ENCODE measurements around the gene FCHSD2. TPM values are rescaled to one million over a fixed set of nuclear protein-coding genes. Genes with fewer than 3 reads are reported as not detected.
A peak's percentile ranks its signal among the peaks of the same experiment; 100 is the strongest.

FCHSD2 gene
- 59.0 TPM for total RNA-seq
- long read RNA-seq, transcript FCHSD2-204 (20 exons, 3,154 nt): major isoform, 40 of 89 reads
- long read RNA-seq, partial matches to known transcripts: 17 of 89 reads
- long read RNA-seq, other reads (novel, unspliced or antisense): 32 of 89 reads

- Histone ChIP-seq H3K36me3 (peaks cover 4% of the 10 kb centered on the region), H3K27me3 (ENCODE audit: low read depth) (no peaks in the 10 kb centered on the region), H3K9me3 (no peaks in the 10 kb centered on the region), H3K4me3 (peak within 1 kb of the TSS; percentile 94), H3K27ac (peak within 1 kb of the TSS; percentile 91), H3K4me1 (peaks cover 39% of the 10 kb centered on the region)
- TF ChIP-seq CTCF (IDR thresholded peaks at IDR 0.05): no peak
- ATAC-seq: no peak
- intact Hi-C loops (cut with DNase I): no loop called here
- no peak for DNase-seq
Observed at GRCh38 chr11:73142128-73142377, at the start of gene FCHSD2. Gene FCHSD2 (minus strand): TSS chr11:73142318. CDS start chr11:73141877, 441 bp downstream.

- DNase-seq (no peak), ATAC-seq (no peak)
- Histone ChIP-seq H3K27me3 (ENCODE audit: low read depth) (no peaks in the 10 kb centered on the region), H3K9me3 (no peaks in the 10 kb centered on the region), H3K4me3 (no peak overlapping the region), H3K36me3 (no peaks in the 10 kb centered on the region), H3K4me1 (peaks cover 12% of the 10 kb centered on the region), H3K27ac (no peak overlapping the region)
- intact Hi-C loops (cut with DNase I): no loop called here
- TF ChIP-seq CTCF (IDR thresholded peaks at IDR 0.05): no peak
Observed at GRCh38 chr11:73191151-73191550, 49.0 kb upstream of the FCHSD2 start.

GRCh38 chr11:73190557-73190885 is 48.4 kb upstream of the FCHSD2 start:
- Histone ChIP-seq H3K9me3 (no peaks in the 10 kb centered on the region), H3K36me3 (no peaks in the 10 kb centered on the region), H3K27me3 (ENCODE audit: low read depth) (no peaks in the 10 kb centered on the region), H3K4me1 (peaks cover 19% of the 10 kb centered on the region), H3K4me3 (no peak overlapping the region), H3K27ac (no peak overlapping the region)
- ATAC-seq (no peak), DNase-seq (no peak)
- no peak for TF ChIP-seq CTCF (IDR thresholded peaks at IDR 0.05)
- intact Hi-C loops (cut with DNase I): no loop called here

- Histone ChIP-seq H3K27me3 (ENCODE audit: low read depth) (no peaks in the 10 kb centered on the region), H3K4me3 (no peak overlapping the region), H3K4me1 (peaks cover 21% of the 10 kb centered on the region), H3K9me3 (no peaks in the 10 kb centered on the region), H3K36me3 (no peaks in the 10 kb centered on the region), H3K27ac (peak overlapping the region; percentile 31)
- no peak for ATAC-seq
- intact Hi-C loops (cut with DNase I): no loop called here
- no peak for DNase-seq
- TF ChIP-seq CTCF (IDR thresholded peaks at IDR 0.05): no peak
Observed at GRCh38 chr11:73189723-73190556, 47.8 kb upstream of the FCHSD2 start.

GRCh38 chr11:73189315-73189714 is 47.2 kb upstream of the FCHSD2 start:
- no peaks in the 10 kb centered on the region for H3K27me3 ChIP-seq (ENCODE audit: low read depth)
- DNase-seq (peak; percentile 70), ATAC-seq (peak; percentile 11 to 48)
- no peak for TF ChIP-seq CTCF (IDR thresholded peaks at IDR 0.05)
- no peaks in the 10 kb centered on the region for H3K36me3 ChIP-seq
- peaks cover 21% of the 10 kb centered on the region for H3K4me1 ChIP-seq
- H3K4me3 ChIP-seq: no peak overlapping the region
- intact Hi-C loops (cut with DNase I): no loop called here
- H3K9me3 ChIP-seq: no peaks in the 10 kb centered on the region
- H3K27ac ChIP-seq: peak overlapping the region; percentile 31
